Skeletal muscle cell (primary cell): Measurements from ENCODE around the gene GGT6.

Experiments
- DNase-seq: peaks from one replicate; pipeline ENCODE4 v3.0.0-alpha.2; 2010; ENCODE audit warnings: low read depth
- H3K4me3 ChIP-seq: 2 replicates; pipeline ENCODE4 v1.5.1; 2011; ENCODE audit warnings: low read depth, mild to moderate bottlenecking, control low read depth, low read length, moderate library complexity

GGT6 gene

GRCh38 chr17:4542726-4543191, 17.6 kb downstream of the GGT6 start:
- no peak for DNase-seq
- no peak overlapping the region for H3K4me3 ChIP-seq

- no peak overlapping the region for H3K4me3 ChIP-seq
- DNase-seq = no peak
These were observed 18.2 kb downstream of the GGT6 start for GRCh38 chr17:4542003-4542725.

- DNase-seq = no peak
- H3K4me3 ChIP-seq = no peak overlapping the region
These were observed 18.9 kb downstream of the GGT6 start for GRCh38 chr17:4541328-4542002.

- H3K4me3 ChIP-seq = no peak overlapping the region
- DNase-seq = no peak
These were observed 19.6 kb downstream of the GGT6 start for GRCh38 chr17:4540687-4541327.

- H3K4me3 ChIP-seq = no peak overlapping the region
- DNase-seq = no peak
These were observed 20.1 kb downstream of the GGT6 start for GRCh38 chr17:4540224-4540651.

GRCh38 chr17:4539576-4540223, 20.7 kb downstream of the GGT6 start:
- no peak for DNase-seq
- H3K4me3 ChIP-seq = no peak overlapping the region

GRCh38 chr17:4539025-4539424, 21.4 kb downstream of the GGT6 start:
- DNase-seq = no peak

GRCh38 chr17:4538236-4539002, 22.0 kb downstream of the GGT6 start:
- no peak for DNase-seq
- H3K4me3 ChIP-seq = no peak overlapping the region

More at GRCh38 chr17:4539025-4539424, 21.4 kb downstream of the GGT6 start:
- no peak overlapping the region for H3K4me3 ChIP-seq

GRCh38 chr17:4537451-4538235, 22.7 kb downstream of the GGT6 start:
- no peak for DNase-seq
- H3K4me3 ChIP-seq = no peak overlapping the region

GRCh38 chr17:4536742-4537411, 23.5 kb downstream of the GGT6 start:
- no peak for DNase-seq

GRCh38 chr17:4536259-4536741, 24.1 kb downstream of the GGT6 start:
- peak overlapping the region; percentile 5 for H3K4me3 ChIP-seq
- DNase-seq = no peak

More at GRCh38 chr17:4536742-4537411, 23.5 kb downstream of the GGT6 start:
- no peak overlapping the region for H3K4me3 ChIP-seq

GRCh38 chr17:4535667-4536258, 24.6 kb downstream of the GGT6 start:
- no peak for DNase-seq
- H3K4me3 ChIP-seq = peak overlapping the region; percentile 5

GRCh38 chr17:4534928-4535666, 25.3 kb downstream of the GGT6 start:
- no peak for DNase-seq
- H3K4me3 ChIP-seq = no peak overlapping the region

GRCh38 chr17:4534515-4534914, 25.9 kb downstream of the GGT6 start:
- no peak overlapping the region for H3K4me3 ChIP-seq
- DNase-seq = no peak

- H3K4me3 ChIP-seq = no peak overlapping the region
- no peak for DNase-seq
These were observed 26.6 kb downstream of the GGT6 start for GRCh38 chr17:4533523-4534504.
